ENCODE measurements around the gene SFI1.

The SFI1 gene

GRCh38 chr22:31621507-31622124 lies 125.3 kb downstream of the SFI1 start:
- H3K27me3 ChIP-seq (replicated peaks; ENCODE audit: control insufficient read depth, insufficient read depth, low read length, poor library complexity, severe bottlenecking) = no peaks in the 10 kb centered on the region
- no peak for DNase-seq
- H3K36me3 ChIP-seq (ENCODE audit: control insufficient read depth, insufficient read depth, low read length) = peaks cover 44% of the 10 kb centered on the region
- H3K4me3 ChIP-seq (ENCODE audit: insufficient read depth, low read depth, low read length, poor library complexity, severe bottlenecking) = no peak overlapping the region
- H3K27ac ChIP-seq (ENCODE audit: insufficient read depth, low read length, poor library complexity, severe bottlenecking) = no peak overlapping the region
- no peaks in the 10 kb centered on the region for H3K4me1 ChIP-seq (ENCODE audit: control insufficient read depth, insufficient read depth, low read length, poor library complexity, severe bottlenecking)
- no peaks in the 10 kb centered on the region for H3K9me3 ChIP-seq (ENCODE audit: control insufficient read depth, low read length)

GRCh38 chr22:31622980-31623379 lies 126.6 kb downstream of the SFI1 start:
- DNase-seq = no peak
- H3K4me1 ChIP-seq (ENCODE audit: control insufficient read depth, insufficient read depth, low read length, poor library complexity, severe bottlenecking) = no peaks in the 10 kb centered on the region
- H3K27me3 ChIP-seq (replicated peaks; ENCODE audit: control insufficient read depth, insufficient read depth, low read length, poor library complexity, severe bottlenecking) = no peaks in the 10 kb centered on the region
- H3K27ac ChIP-seq (ENCODE audit: insufficient read depth, low read length, poor library complexity, severe bottlenecking) = no peak overlapping the region
- no peak overlapping the region for H3K4me3 ChIP-seq (ENCODE audit: insufficient read depth, low read depth, low read length, poor library complexity, severe bottlenecking)
- peaks cover 33% of the 10 kb centered on the region for H3K36me3 ChIP-seq (ENCODE audit: control insufficient read depth, insufficient read depth, low read length)
- no peaks in the 10 kb centered on the region for H3K9me3 ChIP-seq (ENCODE audit: control insufficient read depth, low read length)

- H3K4me3 ChIP-seq (ENCODE audit: insufficient read depth, low read depth, low read length, poor library complexity, severe bottlenecking) = no peak overlapping the region
- H3K36me3 ChIP-seq (ENCODE audit: control insufficient read depth, insufficient read depth, low read length) = peaks cover 26% of the 10 kb centered on the region
- H3K4me1 ChIP-seq (ENCODE audit: control insufficient read depth, insufficient read depth, low read length, poor library complexity, severe bottlenecking) = no peaks in the 10 kb centered on the region
- no peak overlapping the region for H3K27ac ChIP-seq (ENCODE audit: insufficient read depth, low read length, poor library complexity, severe bottlenecking)
- H3K9me3 ChIP-seq (ENCODE audit: control insufficient read depth, low read length) = no peaks in the 10 kb centered on the region
- no peaks in the 10 kb centered on the region for H3K27me3 ChIP-seq (replicated peaks; ENCODE audit: control insufficient read depth, insufficient read depth, low read length, poor library complexity, severe bottlenecking)
- DNase-seq = no peak
These were observed 127.4 kb downstream of the SFI1 start for GRCh38 chr22:31623592-31624304.

- H3K27me3 ChIP-seq (replicated peaks; ENCODE audit: control insufficient read depth, insufficient read depth, low read length, poor library complexity, severe bottlenecking) = no peaks in the 10 kb centered on the region
- DNase-seq = no peak
- H3K27ac ChIP-seq (ENCODE audit: insufficient read depth, low read length, poor library complexity, severe bottlenecking) = no peak overlapping the region
- no peaks in the 10 kb centered on the region for H3K9me3 ChIP-seq (ENCODE audit: control insufficient read depth, low read length)
- peaks cover 11% of the 10 kb centered on the region for H3K36me3 ChIP-seq (ENCODE audit: control insufficient read depth, insufficient read depth, low read length)
- no peak overlapping the region for H3K4me3 ChIP-seq (ENCODE audit: insufficient read depth, low read depth, low read length, poor library complexity, severe bottlenecking)
- peaks cover 10% of the 10 kb centered on the region for H3K4me1 ChIP-seq (ENCODE audit: control insufficient read depth, insufficient read depth, low read length, poor library complexity, severe bottlenecking)
These were observed 128.9 kb downstream of the SFI1 start for GRCh38 chr22:31625257-31625640.

- Histone ChIP-seq H3K9me3 (ENCODE audit: control insufficient read depth, low read length) (no peaks in the 10 kb centered on the region), H3K4me3 (ENCODE audit: insufficient read depth, low read depth, low read length, poor library complexity, severe bottlenecking) (no peak overlapping the region), H3K27ac (ENCODE audit: insufficient read depth, low read length, poor library complexity, severe bottlenecking) (peak overlapping the region; percentile 10), H3K4me1 (ENCODE audit: control insufficient read depth, insufficient read depth, low read length, poor library complexity, severe bottlenecking) (peaks cover 13% of the 10 kb centered on the region), H3K27me3 (replicated peaks; ENCODE audit: control insufficient read depth, insufficient read depth, low read length, poor library complexity, severe bottlenecking) (no peaks in the 10 kb centered on the region), H3K36me3 (ENCODE audit: control insufficient read depth, insufficient read depth, low read length) (peaks cover 5% of the 10 kb centered on the region)
- DNase-seq = no peak
These were observed 129.5 kb downstream of the SFI1 start for GRCh38 chr22:31625661-31626426.

- Histone ChIP-seq H3K36me3 (ENCODE audit: control insufficient read depth, insufficient read depth, low read length) (no peaks in the 10 kb centered on the region), H3K4me1 (ENCODE audit: control insufficient read depth, insufficient read depth, low read length, poor library complexity, severe bottlenecking) (peaks cover 19% of the 10 kb centered on the region)
- no peak for DNase-seq
These were observed 130.3 kb downstream of the SFI1 start for GRCh38 chr22:31626427-31627150.

GRCh38 chr22:31627223-31627731 lies 130.9 kb downstream of the SFI1 start:
- H3K27me3 ChIP-seq (replicated peaks; ENCODE audit: control insufficient read depth, insufficient read depth, low read length, poor library complexity, severe bottlenecking) = no peaks in the 10 kb centered on the region
- peaks cover 19% of the 10 kb centered on the region for H3K4me1 ChIP-seq (ENCODE audit: control insufficient read depth, insufficient read depth, low read length, poor library complexity, severe bottlenecking)
- no peaks in the 10 kb centered on the region for H3K36me3 ChIP-seq (ENCODE audit: control insufficient read depth, insufficient read depth, low read length)
- H3K9me3 ChIP-seq (ENCODE audit: control insufficient read depth, low read length) = no peaks in the 10 kb centered on the region
- no peak overlapping the region for H3K4me3 ChIP-seq (ENCODE audit: insufficient read depth, low read depth, low read length, poor library complexity, severe bottlenecking)
- H3K27ac ChIP-seq (ENCODE audit: insufficient read depth, low read length, poor library complexity, severe bottlenecking) = no peak overlapping the region
- DNase-seq = no peak

More at GRCh38 chr22:31626427-31627150, 130.3 kb downstream of the SFI1 start:
- Histone ChIP-seq H3K27me3 (replicated peaks; ENCODE audit: control insufficient read depth, insufficient read depth, low read length, poor library complexity, severe bottlenecking) (no peaks in the 10 kb centered on the region), H3K4me3 (ENCODE audit: insufficient read depth, low read depth, low read length, poor library complexity, severe bottlenecking) (no peak overlapping the region), H3K27ac (ENCODE audit: insufficient read depth, low read length, poor library complexity, severe bottlenecking) (peak overlapping the region; percentile 10), H3K9me3 (ENCODE audit: control insufficient read depth, low read length) (no peaks in the 10 kb centered on the region)

- no peak for DNase-seq
- no peaks in the 10 kb centered on the region for H3K27me3 ChIP-seq (replicated peaks; ENCODE audit: control insufficient read depth, insufficient read depth, low read length, poor library complexity, severe bottlenecking)
- no peak overlapping the region for H3K27ac ChIP-seq (ENCODE audit: insufficient read depth, low read length, poor library complexity, severe bottlenecking)
- no peaks in the 10 kb centered on the region for H3K36me3 ChIP-seq (ENCODE audit: control insufficient read depth, insufficient read depth, low read length)
- peaks cover 19% of the 10 kb centered on the region for H3K4me1 ChIP-seq (ENCODE audit: control insufficient read depth, insufficient read depth, low read length, poor library complexity, severe bottlenecking)
- no peak overlapping the region for H3K4me3 ChIP-seq (ENCODE audit: insufficient read depth, low read depth, low read length, poor library complexity, severe bottlenecking)
- H3K9me3 ChIP-seq (ENCODE audit: control insufficient read depth, low read length) = no peaks in the 10 kb centered on the region
These were observed 132.0 kb downstream of the SFI1 start for GRCh38 chr22:31628362-31628761.

GRCh38 chr22:31628969-31629708 lies 132.8 kb downstream of the SFI1 start:
- Histone ChIP-seq H3K36me3 (ENCODE audit: control insufficient read depth, insufficient read depth, low read length) (no peaks in the 10 kb centered on the region), H3K4me3 (ENCODE audit: insufficient read depth, low read depth, low read length, poor library complexity, severe bottlenecking) (no peak overlapping the region), H3K27me3 (replicated peaks; ENCODE audit: control insufficient read depth, insufficient read depth, low read length, poor library complexity, severe bottlenecking) (no peaks in the 10 kb centered on the region), H3K9me3 (ENCODE audit: control insufficient read depth, low read length) (no peaks in the 10 kb centered on the region), H3K4me1 (ENCODE audit: control insufficient read depth, insufficient read depth, low read length, poor library complexity, severe bottlenecking) (peaks cover 19% of the 10 kb centered on the region), H3K27ac (ENCODE audit: insufficient read depth, low read length, poor library complexity, severe bottlenecking) (peak overlapping the region; percentile 89)
- no peak for DNase-seq

All from effector memory CD4-positive, alpha-beta T cell (primary cell).